Forelimb muscle (tissue), 1 donor: ENCODE measurements around the gene LOXHD1. TPM values are rescaled to one million over a fixed set of nuclear protein-coding genes. Genes with fewer than 3 reads are reported as not detected.

Experiments
- DNase-seq: peaks from one replicate; pipeline ENCODE4 v3.0.0-alpha.2; 2013; ENCODE audit warnings: low read depth
- polyA plus RNA-seq: library from polyadenylated mRNA; unstranded; fragments of 120-200 nt; gene quantifications from one replicate; pipeline ENCODE4 v1.2.1, GENCODE V29; 2013; ENCODE audit not compliant: insufficient read length

Gene LOXHD1
- polyA plus RNA-seq, 1 donor = 3.2 TPM

GRCh38 chr18:46447792-46448191 lies 209.2 kb downstream of the LOXHD1 start:
- no peak for DNase-seq

- no peak for DNase-seq
Observed at GRCh38 chr18:46447323-46447722, 209.7 kb downstream of the LOXHD1 start.

GRCh38 chr18:46445522-46446313 lies 211.3 kb downstream of the LOXHD1 start:
- no peak for DNase-seq

- DNase-seq = no peak
Observed at GRCh38 chr18:46439037-46439436, 218.0 kb downstream of the LOXHD1 start.

- no peak for DNase-seq
Observed at GRCh38 chr18:46437061-46437460, 220.0 kb downstream of the LOXHD1 start.

- DNase-seq = no peak
Observed at GRCh38 chr18:46436621-46437020, 220.4 kb downstream of the LOXHD1 start.

GRCh38 chr18:46435031-46435430 lies 222.0 kb downstream of the LOXHD1 start:
- DNase-seq = no peak

- DNase-seq = no peak
Observed at GRCh38 chr18:46434629-46435028, 222.4 kb downstream of the LOXHD1 start.

GRCh38 chr18:46433121-46433826 lies 223.7 kb downstream of the LOXHD1 start:
- DNase-seq = no peak

- DNase-seq = no peak
Observed at GRCh38 chr18:46431522-46432171, 225.4 kb downstream of the LOXHD1 start.

GRCh38 chr18:46429649-46430224 lies 227.3 kb downstream of the LOXHD1 start:
- no peak for DNase-seq

- DNase-seq = no peak
Observed at GRCh38 chr18:46429130-46429529, 227.9 kb downstream of the LOXHD1 start.

- no peak for DNase-seq
Observed at GRCh38 chr18:46428368-46428767, 228.7 kb downstream of the LOXHD1 start.

GRCh38 chr18:46427216-46427995 lies 229.6 kb downstream of the LOXHD1 start:
- no peak for DNase-seq

Other genes starting within 250 kb of the LOXHD1 start
- 7.5 TPM for gene ST8SIA5, start 99.8 kb upstream of the LOXHD1 start, polyA plus RNA-seq